Activated T-helper 1 cell treated with Interleukin-2 at 50 U/mL for 16 hours (primary cell): ENCODE data around the gene ZBTB16.

Experiments used
- DNase-seq: peaks from one replicate; pipeline ENCODE4 v3.0.0-alpha.2; 2020; ENCODE audit warnings: low read depth

ZBTB16 gene

GRCh38 chr11:114152785-114153184 is 93.3 kb downstream of the ZBTB16 start:
- no peak for DNase-seq

- DNase-seq = no peak
Measured at GRCh38 chr11:114153224-114153623, 93.7 kb downstream of the ZBTB16 start.

GRCh38 chr11:114154271-114155047 is 94.9 kb downstream of the ZBTB16 start:
- DNase-seq = no peak

GRCh38 chr11:114155116-114155515 is 95.6 kb downstream of the ZBTB16 start:
- DNase-seq = no peak

- no peak for DNase-seq
Measured at GRCh38 chr11:114156131-114156581, 96.6 kb downstream of the ZBTB16 start.

DNA sequence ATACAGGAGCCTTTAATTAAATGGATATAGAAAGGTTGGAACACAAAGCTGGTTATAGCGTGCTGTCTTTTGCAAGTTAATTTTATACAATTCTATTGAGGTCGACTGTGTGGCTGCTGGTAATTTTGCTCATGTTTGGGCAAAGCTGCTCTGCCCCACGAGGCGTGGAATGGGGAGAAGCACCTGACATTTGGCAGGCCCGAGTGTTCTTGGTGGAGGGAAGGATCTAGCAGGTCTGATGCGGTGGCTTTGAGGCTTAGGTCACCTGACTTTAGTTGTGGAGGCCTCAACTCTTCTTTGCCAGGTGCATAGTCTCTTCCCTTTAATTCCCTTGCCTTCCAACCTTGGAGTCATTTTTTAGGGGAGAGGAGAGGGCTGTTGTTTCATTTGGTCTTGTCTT is 97.3 kb downstream of the ZBTB16 start:
- DNase-seq = no peak

DNA sequence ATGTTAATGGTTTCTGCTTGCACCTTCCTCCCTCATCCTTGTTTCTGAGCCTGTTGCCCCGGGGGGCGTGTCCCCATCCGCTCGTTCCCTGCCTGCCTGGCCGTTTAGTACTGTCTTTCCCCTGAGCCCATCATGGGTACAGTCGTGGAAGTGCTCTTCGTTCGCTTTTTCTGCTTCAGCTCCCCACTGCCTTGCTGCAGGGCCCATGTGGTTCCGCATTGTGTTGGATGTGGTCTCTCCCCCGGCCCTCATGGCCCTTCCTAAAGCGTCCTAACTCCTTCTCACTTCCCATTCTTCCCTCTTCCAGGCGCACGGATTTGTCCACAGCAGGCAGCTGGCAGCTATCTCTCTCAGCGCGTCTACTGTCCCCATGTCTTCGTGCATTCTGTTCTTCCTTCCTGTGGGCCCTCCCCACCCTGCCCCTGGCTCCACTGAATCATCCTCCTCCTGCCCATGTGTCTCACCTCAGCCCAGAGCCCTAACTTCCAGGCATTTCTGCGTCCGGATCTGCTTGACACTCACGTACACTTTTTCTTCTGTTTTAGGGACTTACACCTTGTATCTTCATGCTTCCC is 98.1 kb downstream of the ZBTB16 start:
- DNase-seq = no peak

DNA sequence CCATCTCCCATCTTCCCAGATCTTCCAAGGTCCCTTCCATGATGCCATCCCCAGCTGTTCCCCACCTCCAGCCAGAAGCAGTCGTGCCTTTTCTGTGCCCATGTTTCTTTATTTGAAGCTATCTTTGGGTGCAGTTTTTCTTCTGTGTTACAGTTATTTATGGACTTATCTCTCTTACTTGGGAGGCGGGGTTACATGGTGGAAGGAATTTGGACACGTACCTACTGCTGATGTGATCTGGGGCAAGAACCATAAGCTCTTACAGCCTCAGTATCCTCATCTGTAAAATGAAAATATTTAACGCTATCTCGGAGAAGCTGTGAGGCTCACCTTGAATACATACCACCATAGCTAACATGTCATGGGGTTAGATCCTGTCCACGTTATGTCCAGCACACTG is 98.9 kb downstream of the ZBTB16 start:
- DNase-seq = no peak

DNA sequence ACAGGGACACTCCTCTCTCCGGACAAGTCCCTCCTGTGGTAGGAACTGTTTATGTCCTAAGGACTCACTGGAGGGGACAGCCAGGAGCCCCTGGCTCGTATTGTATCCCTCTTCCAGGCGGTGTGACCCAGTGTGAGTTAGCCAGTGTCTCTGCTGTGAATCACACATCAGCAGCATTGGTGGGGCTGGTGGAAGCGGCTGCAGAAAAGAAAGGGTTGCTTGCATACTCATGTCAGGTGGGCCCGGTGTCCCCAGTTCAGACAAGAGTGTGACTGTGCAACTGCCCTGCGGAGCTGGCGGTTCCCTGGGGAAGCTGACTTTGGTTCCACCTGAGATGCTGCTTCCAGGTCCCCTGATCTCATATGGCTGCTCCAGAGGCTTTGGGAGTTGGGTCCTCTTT is 99.4 kb downstream of the ZBTB16 start:
- no peak for DNase-seq

GRCh38 chr11:114159320-114159719 is 99.8 kb downstream of the ZBTB16 start:
- DNase-seq = no peak

DNA sequence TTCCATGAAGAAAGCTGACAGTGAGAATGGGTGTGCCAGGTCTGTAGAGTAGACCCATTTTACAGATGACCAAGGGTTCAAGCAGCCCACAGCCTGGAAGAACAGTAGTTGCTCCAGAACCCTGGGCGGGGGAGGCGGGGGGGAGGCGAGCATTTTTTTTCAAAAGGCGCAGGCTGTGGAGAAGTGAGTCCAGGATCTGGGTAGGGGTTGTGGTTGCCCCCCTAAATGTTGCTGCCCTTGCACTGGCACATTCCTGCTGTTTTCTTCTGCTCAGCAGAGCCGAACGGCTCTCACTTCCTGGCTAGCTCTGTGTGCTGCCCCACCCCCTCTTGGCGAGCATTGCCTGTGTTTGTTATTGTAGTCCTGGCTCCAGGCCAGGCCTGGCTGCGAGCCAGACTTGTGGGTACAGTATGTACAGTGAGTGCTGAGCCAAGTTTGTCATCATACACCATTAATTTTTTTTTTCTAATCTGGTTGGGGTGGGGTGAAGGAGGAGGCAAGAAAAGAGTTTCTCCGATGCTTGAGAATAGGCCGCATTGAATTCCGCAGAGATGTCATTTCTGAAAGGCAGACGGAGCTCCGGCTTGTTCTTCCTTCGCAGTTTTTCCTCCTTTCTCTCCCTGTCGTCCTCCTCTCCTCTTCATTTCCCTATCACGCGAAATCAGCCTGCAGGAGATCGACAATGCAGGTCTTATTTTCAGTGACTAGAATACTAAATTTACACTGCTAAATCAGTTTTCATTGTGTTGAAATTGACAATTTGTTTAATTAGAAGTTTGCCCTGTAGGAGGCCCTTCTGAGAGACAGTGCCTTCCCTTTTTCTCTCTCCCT is 100.5 kb downstream of the ZBTB16 start:
- peak; percentile 97 for DNase-seq

DNA sequence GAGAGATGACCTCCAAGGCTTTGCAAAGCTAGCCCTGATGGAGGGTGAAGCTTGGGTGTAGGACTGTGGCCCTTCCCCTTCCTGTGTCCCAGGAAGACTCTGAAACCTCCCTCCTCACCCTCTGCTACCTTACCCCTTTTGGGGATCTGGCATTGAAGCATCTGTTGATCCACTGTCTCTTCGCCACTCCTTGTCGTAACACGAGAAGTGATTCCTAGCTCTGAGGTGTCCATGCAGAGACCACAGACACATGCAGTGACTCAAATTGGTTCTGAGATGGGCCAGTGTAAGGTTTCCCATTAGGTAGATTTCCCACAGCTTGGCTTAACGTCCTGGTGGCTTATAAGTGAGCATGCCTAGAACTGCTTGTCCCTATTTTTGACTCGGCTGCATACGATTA is 101.4 kb downstream of the ZBTB16 start:
- no peak for DNase-seq

GRCh38 chr11:114161486-114162250 is 102.2 kb downstream of the ZBTB16 start:
- DNase-seq = no peak

GRCh38 chr11:114162719-114163123 is 103.2 kb downstream of the ZBTB16 start:
- DNase-seq = no peak

DNA sequence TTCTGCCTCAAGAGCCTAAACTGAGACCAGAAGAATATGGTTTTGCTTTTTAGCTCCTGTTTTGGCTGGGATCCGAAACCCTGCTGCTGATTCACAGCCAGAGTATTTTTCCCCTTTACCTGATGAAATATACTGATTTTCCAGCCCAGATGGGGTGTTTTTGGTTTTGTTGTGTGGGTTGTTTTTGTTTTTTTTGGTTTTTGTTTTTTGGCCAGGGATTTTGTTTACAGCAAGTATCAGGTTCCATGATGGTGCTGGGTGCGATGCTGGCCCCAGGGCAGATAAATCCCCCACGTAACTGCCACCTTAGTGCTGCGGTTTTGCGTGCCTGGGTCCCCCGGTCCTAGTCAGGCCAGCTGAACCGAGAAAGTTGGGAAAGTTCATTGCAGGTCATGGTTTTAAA is 103.7 kb downstream of the ZBTB16 start:
- no peak for DNase-seq

DNA sequence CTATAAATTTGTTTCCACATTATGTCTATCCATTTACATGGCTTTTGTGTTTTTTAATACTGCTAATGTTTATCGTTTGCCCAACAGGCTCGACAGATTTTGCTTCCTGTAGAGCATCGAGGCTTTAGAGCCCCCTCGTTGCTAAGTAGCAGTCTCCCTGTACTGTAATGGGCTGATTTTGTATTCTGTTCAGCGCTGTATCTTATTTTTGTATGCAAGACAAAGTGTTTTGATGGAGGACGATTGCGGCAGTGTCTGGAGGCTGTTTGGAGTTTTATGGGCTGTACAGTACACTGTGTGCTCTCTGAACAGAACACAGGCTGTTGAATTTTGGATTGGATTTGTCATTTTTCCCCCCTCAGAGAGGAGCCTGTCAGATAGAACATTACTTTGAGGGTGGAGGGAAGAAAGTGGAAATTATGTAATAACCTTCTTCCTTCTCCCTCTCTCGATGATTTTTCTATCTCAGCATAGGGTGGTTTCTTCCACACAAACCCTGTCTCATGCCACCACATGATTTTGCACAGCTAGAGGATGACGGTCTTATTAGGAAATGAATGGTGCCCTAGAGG is 104.4 kb downstream of the ZBTB16 start:
- no peak for DNase-seq

DNA sequence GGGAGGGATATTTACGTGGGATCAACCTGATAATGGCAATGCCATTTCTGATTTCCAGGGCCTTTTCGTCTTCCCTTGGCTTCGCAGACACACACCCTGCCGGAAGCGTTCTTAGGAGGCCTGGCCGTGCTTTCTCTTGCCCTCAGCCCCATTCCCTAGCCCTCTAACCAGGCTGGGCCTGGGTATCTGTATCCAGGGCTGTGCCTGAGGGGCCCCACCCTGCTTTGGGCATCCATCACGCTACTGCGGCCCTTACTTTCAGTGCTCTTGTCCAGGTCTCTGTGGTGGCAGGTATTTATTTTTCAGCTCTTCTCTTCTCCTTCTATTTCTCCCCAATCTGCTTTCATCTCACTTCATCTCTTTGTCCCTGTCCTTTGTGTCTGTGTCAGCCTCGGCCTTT is 105.0 kb downstream of the ZBTB16 start:
- DNase-seq = no peak

GRCh38 chr11:114165326-114166230 is 106.1 kb downstream of the ZBTB16 start:
- no peak for DNase-seq

DNA sequence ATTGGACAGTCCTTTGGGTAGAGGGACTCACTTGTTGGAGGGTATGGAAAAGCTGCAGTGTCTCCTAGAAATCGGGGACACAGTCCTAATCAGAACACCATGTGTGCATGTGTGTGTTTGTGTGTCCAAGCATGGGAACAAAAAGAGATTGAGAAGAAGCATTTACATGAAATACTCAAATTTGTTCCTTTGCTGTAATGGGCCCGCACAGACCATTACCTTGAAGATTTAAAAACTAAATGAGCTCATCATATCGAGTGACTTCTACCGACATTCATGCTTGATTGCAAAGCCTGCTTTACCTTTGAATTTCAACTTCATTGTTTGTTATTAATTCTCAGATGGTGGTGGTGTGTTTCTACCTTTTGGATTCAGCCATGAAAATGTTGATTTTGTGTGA is 106.9 kb downstream of the ZBTB16 start:
- no peak for DNase-seq

GRCh38 chr11:114166897-114167323 is 107.4 kb downstream of the ZBTB16 start:
- no peak for DNase-seq

- no peak for DNase-seq
Measured at GRCh38 chr11:114167355-114167754, 107.8 kb downstream of the ZBTB16 start.
